HG03135 (cell line): Measurements from ENCODE around the gene POLD3.
"Not testable (repeated sequence)": the region's sequence is repeated elsewhere in the genome, so short reads cannot be mapped to it uniquely, and the experiment has no call there.

ENCODE experiments used
- ATAC-seq: cut with Tn5 transposase; IDR thresholded peaks from one replicate; pipeline ENCODE4 v1.9.1; 2021; ENCODE audit warnings: mild to moderate bottlenecking, moderate library complexity; ENCODE audit not compliant: unreplicated experiment

POLD3 gene

DNA sequence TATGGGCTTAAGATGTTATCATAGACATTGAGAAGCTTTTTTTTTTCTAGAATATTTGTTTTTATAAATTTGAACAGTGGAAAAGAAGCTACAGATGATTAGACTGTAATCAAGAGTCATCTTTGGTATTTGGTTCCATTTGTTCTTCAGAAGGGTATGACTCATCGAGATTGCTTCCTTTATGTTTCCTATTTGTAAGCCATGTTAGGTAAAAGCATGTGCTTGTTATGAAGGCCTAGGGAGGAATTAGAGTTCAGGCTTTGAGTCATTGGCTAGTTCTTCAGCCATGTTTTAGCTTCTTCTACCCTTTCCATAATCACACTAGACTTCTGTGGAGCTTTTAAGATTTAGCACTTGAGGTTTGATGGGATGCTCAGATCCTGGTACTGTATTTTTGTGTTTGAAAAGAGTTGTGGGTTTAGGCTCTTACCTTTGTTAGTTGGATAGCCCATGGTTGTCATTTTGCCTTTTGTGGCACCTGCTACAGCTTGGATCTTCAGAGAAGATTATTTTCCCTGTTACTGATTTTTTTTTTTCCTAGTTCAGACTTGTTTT is 44.3 kb downstream of the POLD3 start:
- ATAC-seq: no peak

DNA sequence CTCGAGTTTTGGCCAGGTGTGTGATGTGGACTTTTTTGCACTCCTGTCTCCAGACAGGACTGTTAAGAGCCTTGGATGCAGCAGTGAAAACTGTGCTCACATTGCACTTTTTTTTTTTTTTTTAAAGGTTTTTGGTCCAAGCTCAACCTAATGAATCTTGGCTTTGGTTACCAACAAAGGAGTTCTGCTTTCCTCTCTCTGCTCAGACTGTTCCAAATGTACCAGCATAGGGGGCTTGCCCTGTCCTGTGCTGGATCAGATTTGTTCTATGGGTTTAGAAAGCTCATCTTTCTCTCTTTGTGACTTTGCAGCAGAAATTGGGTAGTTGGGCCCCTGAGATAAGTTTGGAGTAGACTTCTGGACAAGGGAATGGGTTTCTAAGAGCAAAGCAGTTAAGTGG is 45.3 kb downstream of the POLD3 start:
- ATAC-seq: no peak

DNA sequence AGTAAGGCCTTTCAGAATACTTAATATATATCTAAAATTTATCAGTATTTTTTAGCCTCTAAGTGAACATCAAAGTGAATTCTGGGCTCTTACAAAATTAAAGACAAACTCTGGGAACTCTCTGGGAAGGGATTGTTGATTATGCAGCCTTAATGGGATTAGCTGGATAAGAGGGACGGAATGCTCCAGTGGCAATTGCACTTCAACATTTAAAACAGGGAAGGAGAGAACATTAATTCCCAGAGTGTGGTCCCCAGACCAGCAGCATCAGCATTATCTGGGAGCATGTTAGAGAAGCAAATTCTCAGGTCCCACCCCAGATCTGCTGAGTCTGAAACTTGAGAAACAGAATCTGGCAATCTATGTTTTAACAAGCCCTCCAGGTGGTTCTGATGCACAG is 46.5 kb downstream of the POLD3 start:
- no peak for ATAC-seq

DNA sequence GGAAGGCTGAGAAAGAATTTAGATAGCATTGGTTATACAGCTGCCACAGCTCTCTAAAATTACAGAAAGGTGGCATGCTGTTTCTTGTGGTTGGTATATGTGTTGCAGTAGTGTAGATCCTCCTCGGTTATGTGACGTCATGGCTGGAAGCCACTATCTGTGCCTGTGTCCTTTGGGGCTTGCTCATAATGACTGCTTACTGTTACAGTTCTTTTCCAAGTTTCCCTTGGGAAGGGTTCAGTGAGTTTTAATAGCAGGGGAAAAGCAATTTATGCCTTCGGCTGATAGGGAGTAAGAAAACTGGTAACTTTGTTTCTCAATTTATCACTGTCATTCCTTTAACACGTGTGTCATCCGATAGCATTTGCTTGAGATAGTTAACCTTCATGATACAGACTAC is 47.2 kb downstream of the POLD3 start:
- no peak for ATAC-seq

DNA sequence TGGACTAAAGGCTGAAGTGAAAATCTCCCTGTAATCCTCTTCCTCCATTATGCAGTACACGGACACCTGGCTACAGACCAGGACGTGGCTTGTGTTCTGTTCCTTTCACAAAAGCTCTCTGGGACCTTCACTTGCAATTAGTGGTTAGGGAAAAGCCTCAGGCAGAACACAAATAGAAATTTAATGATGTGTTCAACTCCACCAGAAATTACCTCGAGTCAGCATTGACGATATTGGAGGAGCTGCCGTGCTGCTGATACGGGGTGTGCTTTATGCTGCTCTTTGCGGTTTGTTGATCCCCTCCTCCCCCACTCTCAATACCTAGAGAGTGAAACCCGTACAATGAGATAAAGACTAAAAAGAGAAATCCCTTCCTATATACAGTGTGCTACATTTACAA is 48.9 kb downstream of the POLD3 start:
- ATAC-seq: no peak

DNA sequence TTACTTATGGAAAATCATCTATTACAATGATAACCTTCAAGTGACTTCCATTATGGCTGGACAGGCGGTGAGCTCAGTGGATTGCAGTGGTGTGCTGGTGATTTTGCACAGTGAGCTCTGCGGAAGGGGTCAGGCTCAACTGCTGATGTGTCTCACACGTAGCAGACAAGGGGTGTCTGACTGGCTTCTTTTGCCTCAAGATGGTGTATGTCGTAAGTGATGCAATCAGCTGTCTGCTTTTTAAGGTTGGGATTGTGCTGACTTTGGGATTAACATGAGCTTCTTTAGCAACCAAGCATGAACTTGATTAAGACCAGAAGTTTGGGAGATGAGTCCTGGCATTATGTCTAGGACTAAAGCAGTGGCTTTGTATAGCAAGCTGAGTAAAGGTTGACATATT is 49.5 kb downstream of the POLD3 start:
- ATAC-seq: no peak

DNA sequence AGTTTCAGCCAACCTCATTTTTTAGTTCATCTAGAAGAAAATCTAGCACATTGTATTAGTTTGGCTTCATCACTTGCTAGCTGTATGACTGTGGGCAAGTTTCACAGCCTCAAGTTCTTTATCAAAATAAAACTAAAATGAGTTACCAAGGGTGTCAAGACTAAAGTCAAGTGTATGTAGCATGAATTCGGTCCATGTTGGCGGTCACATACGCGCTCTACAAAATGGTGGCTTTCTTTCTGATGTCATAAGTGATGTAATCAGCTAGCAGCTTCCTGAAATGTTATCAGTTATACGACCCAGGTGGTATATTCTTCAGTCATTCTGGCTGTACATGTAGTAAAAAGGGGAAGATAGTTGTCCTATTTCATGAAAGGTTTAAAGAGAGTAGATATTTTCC is 50.5 kb downstream of the POLD3 start:
- no peak for ATAC-seq

DNA sequence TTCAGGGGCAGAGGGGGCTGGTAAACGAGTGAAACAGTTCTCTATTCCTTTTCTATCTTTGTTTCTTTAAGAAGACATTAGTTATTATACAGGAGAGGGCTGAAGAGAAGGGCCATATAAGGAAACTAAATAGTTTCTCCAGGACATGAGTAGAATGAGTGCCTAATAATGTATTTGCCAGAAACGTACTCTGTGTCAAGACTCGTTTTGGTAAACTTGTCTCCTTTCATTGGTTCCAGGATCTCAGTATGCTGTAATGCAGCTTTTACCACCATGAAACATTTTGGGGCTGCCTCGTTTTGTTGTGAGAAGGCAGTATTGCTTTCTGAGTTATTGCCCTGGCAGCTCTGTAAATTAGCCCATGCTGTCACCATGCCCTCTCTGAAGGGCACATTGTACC is 51.7 kb downstream of the POLD3 start:
- ATAC-seq: no peak

DNA sequence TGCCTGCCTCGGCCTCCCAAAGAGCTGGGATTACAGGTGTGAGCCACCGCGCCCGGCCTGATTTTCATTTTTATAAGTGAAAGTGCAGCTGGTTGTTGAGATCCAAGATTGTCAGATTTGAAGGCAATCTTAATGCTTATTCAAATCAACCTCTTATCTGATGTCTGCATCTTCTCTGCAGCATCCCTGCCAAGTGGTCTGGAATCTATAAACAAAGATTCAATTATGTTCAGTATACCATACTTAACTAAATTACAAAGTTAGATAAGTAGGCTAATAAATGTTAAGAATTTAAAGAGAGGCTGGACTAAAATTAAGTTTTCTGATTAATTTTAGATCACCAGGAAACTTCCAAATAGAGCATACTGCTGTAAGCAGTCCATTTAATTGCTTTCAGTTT is 53.8 kb downstream of the POLD3 start:
- ATAC-seq: no peak

DNA sequence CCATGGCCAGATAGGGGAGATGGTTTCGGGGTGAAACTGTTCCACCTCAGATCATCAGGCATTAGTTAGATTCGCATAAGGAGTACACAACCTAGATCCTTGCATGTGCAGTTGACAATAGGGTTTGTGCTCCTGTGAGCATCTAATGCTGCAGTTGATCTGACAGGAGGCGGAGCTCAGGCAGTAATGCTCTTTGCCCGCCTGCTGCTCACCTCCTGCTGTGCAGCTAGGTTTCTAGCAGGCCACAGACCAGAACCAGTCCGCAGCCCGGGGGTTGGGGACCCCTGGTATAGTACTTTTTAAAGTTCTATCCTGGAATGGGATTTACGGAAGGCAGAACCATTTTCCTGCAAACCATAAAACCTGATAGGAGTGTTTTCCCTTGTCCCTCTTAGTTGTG is 54.6 kb downstream of the POLD3 start:
- no peak for ATAC-seq

DNA sequence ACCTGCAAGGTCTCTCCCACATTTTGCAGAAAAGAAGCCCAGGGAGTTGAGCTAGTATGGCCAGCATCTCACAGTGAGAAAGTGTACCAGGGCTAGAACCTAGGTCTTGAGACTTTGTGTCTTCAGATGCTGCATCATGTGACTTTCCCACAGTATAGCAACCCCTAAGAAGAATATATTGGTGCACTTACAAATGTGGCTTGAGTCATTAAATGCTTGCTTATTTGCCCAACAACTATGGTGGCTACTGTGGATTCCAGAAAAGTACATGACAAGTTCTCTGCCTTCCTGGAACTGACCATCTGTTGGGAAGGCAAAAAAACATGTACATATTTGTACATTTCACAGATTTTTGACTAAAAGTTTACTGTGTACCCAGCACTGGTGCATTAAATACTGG is 55.0 kb downstream of the POLD3 start:
- no peak for ATAC-seq

DNA sequence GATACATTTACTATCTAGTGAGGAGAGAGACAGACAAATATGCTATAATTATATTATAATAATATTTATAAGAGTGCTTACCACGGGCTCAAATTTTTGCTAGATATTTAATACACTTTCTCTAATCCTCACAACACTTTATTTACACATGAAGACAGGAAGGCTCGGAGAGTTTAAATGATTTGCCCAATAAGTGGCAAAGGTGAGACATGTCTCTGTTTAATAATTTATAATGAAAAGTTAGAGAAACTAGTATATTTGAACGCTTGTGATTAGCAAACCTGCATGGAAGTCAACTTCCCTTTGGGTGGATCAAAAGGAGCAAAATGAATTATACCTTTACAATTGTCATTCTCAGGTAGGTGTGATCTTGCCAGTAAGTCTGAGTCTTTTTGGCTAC is 55.4 kb downstream of the POLD3 start:
- no peak for ATAC-seq

DNA sequence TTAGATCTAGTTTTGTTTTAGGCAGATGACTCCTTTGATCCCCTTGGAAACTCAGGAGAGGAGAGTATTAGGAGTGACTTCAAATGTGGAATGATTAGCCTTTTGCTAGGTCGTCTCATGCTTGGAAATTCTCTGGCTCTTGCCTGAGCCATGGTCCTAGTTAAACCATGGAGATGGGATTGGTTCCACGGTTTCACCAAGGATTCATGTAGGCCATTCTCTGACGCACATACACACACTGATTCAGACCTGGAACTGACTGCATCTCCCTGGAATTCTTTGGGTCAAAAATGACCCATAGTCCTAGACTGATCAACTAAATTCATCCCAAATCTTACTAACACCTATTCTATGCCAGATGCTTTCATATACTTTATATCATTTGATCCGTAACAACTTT is 56.5 kb downstream of the POLD3 start:
- ATAC-seq: no peak

DNA sequence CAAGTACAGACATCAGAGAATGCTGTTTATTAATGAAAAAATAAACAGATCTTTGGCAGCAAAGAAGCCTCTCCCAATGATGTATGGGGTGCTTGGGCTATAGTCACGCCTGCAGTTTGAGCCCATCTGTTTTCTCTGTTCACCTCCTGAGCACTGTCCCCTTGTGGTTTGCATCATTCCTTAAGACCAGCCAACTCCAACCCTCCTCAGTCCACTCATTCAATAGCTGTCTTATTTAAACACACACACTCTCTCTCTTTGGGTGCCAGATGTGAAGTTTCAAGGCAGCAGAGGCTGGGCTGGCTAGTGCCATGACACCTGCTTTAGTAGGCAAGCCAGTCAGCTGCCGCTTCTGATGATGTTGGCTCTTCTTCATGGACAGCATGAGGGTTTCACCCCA is 58.1 kb downstream of the POLD3 start:
- ATAC-seq: no peak

DNA sequence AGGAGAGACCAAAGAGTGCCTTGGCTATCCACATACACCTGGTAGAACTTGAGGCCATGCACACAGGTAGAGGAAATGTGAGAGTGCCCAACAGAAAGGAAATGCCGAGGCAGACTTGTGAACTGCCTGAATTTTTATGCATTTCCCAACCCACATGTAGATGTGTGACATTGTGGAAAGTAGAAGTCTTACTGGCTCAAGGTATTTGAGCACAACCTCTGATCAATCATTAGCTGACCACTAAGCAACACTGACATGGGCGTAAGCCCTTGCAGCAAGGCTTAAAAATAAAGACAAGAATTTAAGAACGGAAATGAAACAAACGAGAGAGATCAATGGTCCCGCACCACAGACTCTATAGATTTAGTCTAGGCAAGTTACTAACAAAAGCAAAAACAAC is 62.6 kb downstream of the POLD3 start:
- no peak for ATAC-seq

DNA sequence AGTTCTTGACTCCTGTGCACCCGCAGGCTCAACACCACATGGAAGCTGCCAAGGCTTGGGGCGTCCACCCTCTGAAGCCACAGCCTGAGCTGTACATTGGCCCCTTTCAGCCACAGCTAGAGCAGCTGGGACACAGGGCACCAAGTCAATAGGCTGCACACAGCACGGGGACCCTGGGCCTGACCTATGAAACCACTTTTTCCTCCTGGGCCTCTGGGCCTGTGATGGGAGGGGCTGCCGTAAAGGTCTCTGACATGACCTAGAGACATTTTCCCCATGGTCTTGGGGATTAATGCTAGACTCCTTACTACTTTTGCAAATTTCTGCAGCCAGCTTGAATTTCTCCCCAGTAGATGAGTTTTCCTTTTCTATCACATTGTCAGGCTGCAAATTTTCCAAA is 66.7 kb downstream of the POLD3 start:
- not testable (repeated sequence) for ATAC-seq

DNA sequence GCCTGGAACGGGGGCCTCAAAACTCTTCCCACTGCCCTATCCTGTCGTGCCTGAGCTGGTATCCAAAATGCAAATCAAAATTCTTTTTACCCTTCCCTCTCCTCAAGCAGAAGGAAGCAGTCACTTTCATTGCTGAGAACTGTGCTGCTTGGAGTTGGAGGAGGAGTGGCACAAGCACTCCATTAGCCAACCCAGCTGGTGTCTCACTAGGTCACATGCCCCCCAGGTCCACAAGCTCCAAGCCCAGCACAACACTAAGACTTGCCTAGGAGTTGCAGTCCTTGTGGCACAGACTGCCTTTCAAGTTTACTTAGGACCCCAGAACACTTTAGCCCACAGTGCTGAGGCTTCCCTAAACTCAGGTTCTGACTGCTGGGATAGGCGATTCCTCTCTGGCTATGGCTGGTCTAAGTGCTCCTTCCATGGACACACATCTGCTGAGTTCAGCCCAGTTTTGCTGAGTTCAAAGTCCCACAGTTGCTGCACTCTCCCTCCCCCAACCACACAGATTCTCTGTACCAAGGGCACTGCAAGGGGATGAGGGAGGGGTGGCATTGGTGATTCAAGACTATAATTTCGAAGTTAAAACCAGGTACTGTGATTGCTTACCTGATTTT is 70.2 kb downstream of the POLD3 start:
- no peak for ATAC-seq

DNA sequence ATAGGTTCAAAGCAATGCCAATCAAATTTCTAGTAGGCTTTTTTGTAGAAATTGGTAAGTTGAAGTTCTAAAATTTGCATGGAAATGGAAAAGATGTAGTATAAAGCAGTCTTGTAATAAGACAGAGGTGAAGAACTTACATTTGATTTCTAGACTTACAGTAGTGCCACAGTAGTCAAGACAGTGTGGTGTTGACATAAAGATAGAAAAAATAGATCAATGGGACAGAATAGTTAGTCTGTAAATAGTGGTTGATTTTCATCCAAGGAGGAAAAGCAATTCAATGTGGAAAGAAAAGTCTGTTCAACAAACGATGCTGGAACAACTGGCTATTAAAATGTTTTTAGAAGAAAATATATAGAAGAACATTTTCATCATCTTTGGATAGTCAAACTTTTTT is 70.9 kb downstream of the POLD3 start:
- no peak for ATAC-seq

DNA sequence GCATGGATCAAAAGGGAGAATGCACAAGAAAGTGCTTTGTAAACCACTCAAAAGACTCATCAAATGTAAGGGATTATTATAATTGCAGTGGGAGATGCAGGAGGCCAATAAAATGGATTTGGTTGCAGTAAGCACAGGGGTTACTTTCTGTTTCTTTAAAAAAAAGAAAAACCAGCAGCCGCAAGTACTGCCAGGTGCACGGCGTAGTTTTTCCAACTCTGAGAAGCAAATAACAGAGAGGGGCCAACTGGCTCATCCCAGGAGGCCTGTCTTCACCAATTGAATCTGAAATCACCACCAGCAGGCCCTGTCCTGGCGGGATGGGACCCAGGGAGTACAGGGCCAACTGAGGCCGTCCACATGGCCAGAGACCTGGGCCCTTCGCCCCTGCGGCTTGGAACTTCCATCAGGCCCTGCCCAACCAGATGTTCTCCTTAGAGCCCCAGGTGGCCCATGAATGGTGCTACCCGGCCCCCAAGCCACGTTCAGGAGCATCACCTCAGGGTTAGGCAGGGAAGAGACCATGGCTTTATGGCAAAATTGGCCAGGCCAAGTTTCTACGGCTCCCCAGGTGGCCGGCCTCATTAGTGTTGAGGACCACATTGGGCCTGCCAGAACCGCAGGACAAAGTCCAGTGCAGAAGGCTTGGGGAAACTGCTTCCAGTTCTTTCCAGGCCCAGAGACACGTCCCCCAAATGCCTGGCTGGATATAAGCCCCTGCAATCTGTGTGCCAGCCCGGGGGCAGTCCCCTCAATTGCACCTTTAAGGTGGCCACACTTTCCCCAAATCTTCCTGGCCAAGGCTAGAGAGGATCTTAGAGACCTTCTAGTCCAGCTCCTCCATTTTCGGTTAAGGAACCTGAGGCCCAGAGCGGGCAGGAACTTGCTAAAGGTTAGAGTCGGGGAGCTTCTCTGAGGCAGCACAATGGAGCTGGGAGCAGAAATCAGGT is 77.1 kb downstream of the POLD3 start:
- no peak for ATAC-seq

DNA sequence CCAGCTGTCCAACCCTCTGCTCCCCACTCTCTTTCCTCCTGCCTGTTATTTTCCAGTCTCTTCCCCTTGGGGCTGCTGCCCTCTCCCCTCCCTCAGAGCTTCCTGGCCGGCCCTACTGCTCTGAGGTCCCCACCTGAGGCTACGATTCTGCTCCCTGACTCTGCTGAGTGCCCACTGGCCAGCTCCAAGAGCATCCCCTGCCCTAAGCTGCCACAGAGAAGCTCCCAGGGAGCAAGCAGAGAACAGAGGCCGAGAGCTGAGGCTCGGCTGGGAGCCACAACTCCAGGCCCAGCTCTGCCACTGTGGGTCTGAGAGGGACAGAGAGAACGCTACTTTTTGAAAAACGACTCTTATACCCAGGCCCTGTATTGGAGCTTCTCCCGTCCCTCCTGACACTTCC is 77.8 kb downstream of the POLD3 start:
- ATAC-seq: no peak

DNA sequence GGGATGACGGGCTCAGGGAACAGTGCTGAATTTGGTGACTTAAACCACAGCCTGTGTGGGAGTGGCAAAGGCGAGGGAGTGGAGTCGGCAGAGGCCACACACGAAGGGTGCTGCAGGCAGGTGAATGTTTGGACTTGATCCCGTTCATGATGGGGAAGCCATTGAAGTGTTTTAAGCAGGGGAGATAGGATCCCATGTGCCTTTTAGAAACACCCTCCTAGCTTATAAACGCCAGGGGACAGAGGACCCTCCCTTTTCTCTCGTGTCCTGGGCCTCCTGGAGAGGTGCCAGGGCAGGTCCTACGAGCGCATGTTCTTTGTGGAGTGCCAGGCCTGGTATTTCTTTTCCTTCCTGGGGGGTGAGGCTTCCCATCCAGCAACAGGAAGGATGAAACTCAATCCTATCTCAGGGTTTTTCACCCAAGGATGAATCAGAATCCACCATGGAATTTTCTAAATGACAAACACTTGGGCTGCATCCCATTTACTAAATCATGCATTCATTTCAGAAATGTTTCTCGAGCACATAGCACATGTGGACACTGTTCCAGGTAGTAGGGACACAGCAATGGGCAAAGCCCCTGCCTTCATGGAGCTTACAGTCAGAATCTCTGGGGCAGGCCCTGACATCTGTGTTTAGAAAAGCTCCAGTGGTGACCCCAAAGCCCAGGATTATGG is 79.3 kb downstream of the POLD3 start:
- no peak for ATAC-seq
